ENCODE measurements around the gene PJA2.

- TF ChIP-seq CTCF (IDR thresholded peaks at IDR 0.05) = no peak
- TF ChIP-seq EZH2 (IDR thresholded peaks at IDR 0.05; ENCODE audit: borderline replicate concordance, insufficient read depth, low read depth, low read length, poor library complexity, severe bottlenecking) = no peak
Measured at GRCh38 chr5:109394806-109395205, 15.0 kb downstream of the PJA2 start.
